Umbilical cord (tissue), 2 donors: Measurements from ENCODE around the gene PPARG. TPM values are rescaled to one million over a fixed set of nuclear protein-coding genes. Genes with fewer than 3 reads are reported as not detected.

Experiments
- DNase-seq: peaks from one replicate; pipeline ENCODE4 v3.0.0-alpha.2; 2015; ENCODE audit warnings: low spot score
- total RNA-seq: library from RNA; depleted of rRNA; stranded (reverse); fragments of >200 nt; gene quantifications from one replicate; pipeline ENCODE4 v1.2.3, GENCODE V29; 2014; ENCODE audit warnings: low replicate concordance; ENCODE audit not compliant: insufficient read depth

Gene PPARG
- total RNA-seq, 1 donor from 2014 or later = 2.9 TPM

GRCh38 chr3:12343047-12343501, 54.2 kb downstream of the PPARG start:
- no peak for DNase-seq

GRCh38 chr3:12345141-12345561, 56.3 kb downstream of the PPARG start:
- DNase-seq = no peak

GRCh38 chr3:12345584-12346494, 57.0 kb downstream of the PPARG start:
- peak; percentile 56 for DNase-seq

- no peak for DNase-seq
Observed at GRCh38 chr3:12347301-12347700, 58.4 kb downstream of the PPARG start.

- DNase-seq = no peak
Observed at GRCh38 chr3:12349895-12350811, 61.3 kb downstream of the PPARG start.

- no peak for DNase-seq
Observed at GRCh38 chr3:12351145-12351544, 62.3 kb downstream of the PPARG start.

- no peak for DNase-seq
Observed at GRCh38 chr3:12352253-12352652, 63.4 kb downstream of the PPARG start.

GRCh38 chr3:12352755-12353154, 63.9 kb downstream of the PPARG start:
- no peak for DNase-seq

- DNase-seq = no peak
Observed at GRCh38 chr3:12353796-12354525, 65.1 kb downstream of the PPARG start.

- DNase-seq = no peak
Observed at GRCh38 chr3:12356175-12356574, 67.3 kb downstream of the PPARG start.

GRCh38 chr3:12356996-12357395, 68.1 kb downstream of the PPARG start:
- no peak for DNase-seq

- DNase-seq = no peak
Observed at GRCh38 chr3:12357456-12357855, 68.6 kb downstream of the PPARG start.

GRCh38 chr3:12363397-12364195, 74.7 kb downstream of the PPARG start:
- DNase-seq = no peak

- no peak for DNase-seq
Observed at GRCh38 chr3:12367346-12367745, 78.5 kb downstream of the PPARG start.

GRCh38 chr3:12369029-12369428, 80.2 kb downstream of the PPARG start:
- no peak for DNase-seq

GRCh38 chr3:12369598-12369997, 80.7 kb downstream of the PPARG start:
- no peak for DNase-seq

- DNase-seq = no peak
Observed at GRCh38 chr3:12370758-12371157, 81.9 kb downstream of the PPARG start.

GRCh38 chr3:12371525-12372140, 82.8 kb downstream of the PPARG start:
- DNase-seq = no peak

- no peak for DNase-seq
Observed at GRCh38 chr3:12372741-12373280, 83.9 kb downstream of the PPARG start.

GRCh38 chr3:12375572-12375971, 86.7 kb downstream of the PPARG start:
- no peak for DNase-seq
